Measurements from ENCODE around the gene ALG12.

DNA sequence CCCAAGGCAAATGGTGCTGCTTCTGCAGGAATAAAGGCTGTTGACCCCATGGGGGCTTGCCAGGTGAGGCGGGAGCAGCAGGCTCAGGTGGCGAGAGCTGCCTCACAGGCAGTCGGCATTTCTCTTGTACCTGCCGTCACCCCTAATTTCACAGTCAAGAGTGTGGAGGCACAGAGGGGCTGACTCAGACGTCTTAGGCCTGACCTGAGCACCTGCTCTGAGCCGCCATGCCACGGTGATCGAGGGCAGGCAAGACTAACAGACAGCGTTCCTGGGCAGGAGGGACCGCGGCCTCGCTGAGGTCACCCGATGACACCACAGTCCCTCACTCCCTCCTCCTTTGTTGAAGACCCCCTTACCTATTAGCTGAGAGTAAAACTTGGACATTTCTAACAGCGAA is 5.2 kb downstream of the ALG12 start:
- no peak for TF ChIP-seq POLR2A (IDR thresholded peaks at IDR 0.05)
- TF ChIP-seq, protein P1, sequence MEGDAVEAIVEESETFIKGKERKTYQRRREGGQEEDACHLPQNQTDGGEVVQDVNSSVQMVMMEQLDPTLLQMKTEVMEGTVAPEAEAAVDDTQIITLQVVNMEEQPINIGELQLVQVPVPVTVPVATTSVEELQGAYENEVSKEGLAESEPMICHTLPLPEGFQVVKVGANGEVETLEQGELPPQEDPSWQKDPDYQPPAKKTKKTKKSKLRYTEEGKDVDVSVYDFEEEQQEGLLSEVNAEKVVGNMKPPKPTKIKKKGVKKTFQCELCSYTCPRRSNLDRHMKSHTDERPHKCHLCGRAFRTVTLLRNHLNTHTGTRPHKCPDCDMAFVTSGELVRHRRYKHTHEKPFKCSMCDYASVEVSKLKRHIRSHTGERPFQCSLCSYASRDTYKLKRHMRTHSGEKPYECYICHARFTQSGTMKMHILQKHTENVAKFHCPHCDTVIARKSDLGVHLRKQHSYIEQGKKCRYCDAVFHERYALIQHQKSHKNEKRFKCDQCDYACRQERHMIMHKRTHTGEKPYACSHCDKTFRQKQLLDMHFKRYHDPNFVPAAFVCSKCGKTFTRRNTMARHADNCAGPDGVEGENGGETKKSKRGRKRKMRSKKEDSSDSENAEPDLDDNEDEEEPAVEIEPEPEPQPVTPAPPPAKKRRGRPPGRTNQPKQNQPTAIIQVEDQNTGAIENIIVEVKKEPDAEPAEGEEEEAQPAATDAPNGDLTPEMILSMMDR (IDR thresholded peaks at IDR 0.05): no peak
